Lung (tissue), 12 donors: ENCODE measurements around the gene ZNF865. TPM values are rescaled to one million over a fixed set of nuclear protein-coding genes. Genes with fewer than 3 reads are reported as not detected.

Source experiments
- ATAC-seq: fragments of 200-7000 bp; cut with Tn5 transposase; one replicate; pipeline ENCODE4 v1.9.1; 2020; ENCODE audit warnings: moderate number of reproducible peaks; ENCODE audit not compliant: insufficient read depth, low FRiP score
- DNase-seq, 3 donors: peaks; one replicate each; pipeline ENCODE4 v3.0.0-alpha.2; 2013 to 2017
- H3K27ac ChIP-seq, 2 donors: one replicate each; pipeline ENCODE4 v1.5.1; 2013; ENCODE audit warnings: mild to moderate bottlenecking in 2 of 2, moderate library complexity in 2 of 2, control low read depth in 1 of 2, inconsistent platforms in 1 of 2, low read depth in 1 of 2, low read length in 1 of 2
- H3K27me3 ChIP-seq, 3 donors: one replicate each; pipeline ENCODE4 v1.5.1; 2013; ENCODE audit warnings: low read length in 2 of 3; ENCODE audit not compliant: control insufficient read depth in 3 of 3, insufficient read depth in 3 of 3
- H3K36me3 ChIP-seq, 4 donors: one replicate each; pipeline ENCODE4 v1.5.1; 2013; ENCODE audit warnings: low read length in 4 of 4, mild to moderate bottlenecking in 1 of 4, moderate library complexity in 1 of 4; ENCODE audit not compliant: control insufficient read depth in 4 of 4, insufficient read depth in 4 of 4
- H3K4me1 ChIP-seq, 5 donors: one replicate each; pipeline ENCODE4 v1.5.1; 2013; ENCODE audit warnings: low read length in 5 of 5, mild to moderate bottlenecking in 2 of 5, moderate library complexity in 1 of 5; ENCODE audit not compliant: control insufficient read depth in 5 of 5, insufficient read depth in 5 of 5
- H3K4me3 ChIP-seq: one replicate; pipeline ENCODE4 v1.5.1; 2013; ENCODE audit warnings: mild to moderate bottlenecking, control low read depth, moderate library complexity
- H3K9ac ChIP-seq, 2 donors: one replicate each; pipeline ENCODE4 v1.5.1; 2013; ENCODE audit warnings: low read length in 2 of 2, control low read depth in 1 of 2; ENCODE audit not compliant: insufficient read depth in 1 of 2
- H3K9me3 ChIP-seq, 4 donors: one replicate each; pipeline ENCODE4 v1.5.1; 2013; ENCODE audit warnings: low read length in 3 of 4, mild to moderate bottlenecking in 1 of 4, moderate library complexity in 1 of 4; ENCODE audit not compliant: control insufficient read depth in 4 of 4, insufficient read depth in 3 of 4
- CTCF ChIP-seq: IDR thresholded peaks from 2 replicates; pipeline ENCODE4 v1.5.1; 2012; ENCODE audit warnings: mild to moderate bottlenecking; ENCODE audit errors: control extremely low read depth, extremely low read depth
- WGBS, 2 donors: extraction: QIAGEN DNeasy Blood & Tissue Kit; methylation state at CpG; one replicate each; pipeline ENCODE4 v1.1.7; 2013; 5-methylcytosine and 5-hydroxymethylcytosine counted together
- polyA plus RNA-seq, 2 donors: library from polyadenylated mRNA; stranded (reverse); fragments of 200-250 nt; gene quantifications; one replicate each; pipeline ENCODE4 v1.2.1, GENCODE V29; 2013
- total RNA-seq, 2 donors: library from RNA; depleted of rRNA in 1 of 2; stranded (reverse); fragments of >200 nt in 1 of 2; gene quantifications; one replicate each; pipeline ENCODE4 v1.2.1, GENCODE V29; 2014 to 2021
- donor health status: control.
- donor health status: control.
- donor health status: Bipolar disorder and iron deficiency.
- donor health status: healthy.
- donor health status: DM: yes; HTN: yes; CAD: no.

The ZNF865 gene
- total and polyA plus RNA-seq, 4 donors: 5.1 to 19.3 (median 10.0) TPM

DNA sequence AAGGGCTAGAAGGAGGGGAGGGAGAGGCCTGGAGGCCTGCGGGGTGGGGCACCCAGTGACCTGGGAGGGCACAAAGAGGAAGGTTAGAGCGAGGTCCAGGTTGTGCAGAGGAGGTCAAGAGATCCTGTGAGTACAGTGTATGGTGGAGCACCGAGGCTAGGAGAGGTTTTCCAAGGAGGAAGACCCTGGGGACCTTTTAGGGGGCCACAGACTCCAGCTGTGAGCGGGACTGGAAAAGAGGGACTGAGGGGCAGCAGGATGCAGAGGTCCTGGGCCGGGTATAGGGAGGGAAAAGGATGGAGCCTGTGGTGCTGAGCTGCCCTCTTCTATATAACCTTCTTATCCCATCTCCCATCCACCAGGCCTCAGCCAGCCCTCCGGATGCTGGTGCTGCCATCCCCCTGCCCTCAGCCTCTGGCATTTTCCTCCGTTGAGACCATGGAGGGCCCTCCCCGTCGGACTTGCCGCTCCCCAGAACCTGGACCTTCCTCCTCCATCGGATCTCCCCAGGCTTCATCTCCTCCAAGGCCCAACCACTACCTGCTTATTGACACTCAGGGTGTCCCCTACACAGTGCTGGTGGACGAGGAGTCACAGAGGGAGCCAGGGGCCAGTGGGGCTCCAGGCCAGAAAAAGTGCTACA, 38.9 kb downstream of the ZNF865 start:
- ATAC-seq: no peak
- Histone ChIP-seq H3K27ac (peak overlapping the region; percentile 42 to 82), H3K27me3 (no peaks in the 10 kb centered on the region), H3K4me3 (peak overlapping the region; percentile 72), H3K4me1 (peaks cover 6 to 45% (median 25%) of the 10 kb centered on the region in 5 donors), H3K9me3 (no peaks in the 10 kb centered on the region), H3K36me3 (peaks cover 0 to 12% (median 3%) of the 10 kb centered on the region in 4 donors), H3K9ac (no peak overlapping the region)
- DNase-seq: no peak
- 50 to 65% methylated on average over 12 of the region's 12 CpGs for WGBS, 2 donors
- TF ChIP-seq CTCF: no peak

DNA sequence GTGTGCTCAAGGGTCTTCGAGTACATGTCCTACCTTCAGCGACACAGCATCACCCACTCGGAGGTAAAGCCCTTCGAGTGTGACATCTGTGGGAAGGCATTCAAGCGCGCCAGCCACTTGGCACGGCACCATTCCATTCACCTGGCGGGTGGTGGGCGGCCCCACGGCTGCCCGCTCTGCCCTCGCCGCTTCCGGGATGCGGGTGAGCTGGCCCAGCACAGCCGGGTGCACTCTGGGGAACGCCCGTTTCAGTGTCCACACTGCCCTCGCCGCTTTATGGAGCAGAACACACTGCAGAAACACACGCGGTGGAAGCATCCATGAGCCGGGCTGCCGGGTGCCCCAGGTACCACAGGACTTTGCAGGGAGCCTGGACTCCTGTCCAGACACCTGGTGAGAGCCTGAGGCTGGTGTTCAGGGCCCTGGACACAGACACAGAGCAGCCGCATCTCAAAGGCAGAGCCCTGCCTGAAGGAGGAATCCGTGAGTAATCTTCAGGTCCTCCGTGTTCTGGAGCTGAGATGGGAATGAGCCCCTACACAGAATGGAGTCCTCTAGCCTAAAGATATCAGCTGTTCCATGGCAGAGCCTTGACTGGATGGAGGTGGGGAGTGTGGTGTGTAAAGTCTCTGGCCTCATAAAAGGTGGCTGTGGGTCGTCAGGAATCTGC, 39.5 kb downstream of the ZNF865 start:
- no peak overlapping the region for H3K9ac ChIP-seq
- ATAC-seq: no peak
- no peaks in the 10 kb centered on the region for H3K9me3 ChIP-seq
- H3K27ac ChIP-seq: no peak overlapping the region
- no peak overlapping the region for H3K4me3 ChIP-seq
- TF ChIP-seq CTCF: no peak
- H3K4me1 ChIP-seq: peaks cover 6 to 44% (median 25%) of the 10 kb centered on the region in 5 donors
- no peak for DNase-seq
- peaks cover 0 to 12% (median 3%) of the 10 kb centered on the region in 4 donors for H3K36me3 ChIP-seq
- no peaks in the 10 kb centered on the region for H3K27me3 ChIP-seq
- WGBS, 2 donors: 91 to 94% methylated on average over 28 of the region's 28 CpGs

DNA sequence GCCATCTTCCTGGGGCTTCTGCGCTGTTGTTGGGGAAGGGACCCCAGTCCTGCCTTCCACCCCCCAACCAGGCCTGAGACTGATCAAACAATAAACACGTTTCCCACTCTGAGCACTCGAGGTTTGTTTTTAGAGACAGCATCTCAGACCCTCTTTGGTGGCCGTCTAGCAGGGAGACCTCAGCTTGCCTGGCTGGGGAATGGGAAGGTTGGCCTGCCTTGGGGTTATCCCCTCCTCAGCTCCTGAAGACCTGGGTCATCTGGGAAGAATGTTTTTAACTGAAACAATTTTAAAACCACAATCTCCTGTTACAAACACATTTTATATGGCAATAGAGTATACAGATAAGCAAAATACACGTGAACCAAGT, 40.0 kb downstream of the ZNF865 start:
- peaks cover 6 to 38% (median 20%) of the 10 kb centered on the region in 5 donors for H3K4me1 ChIP-seq
- TF ChIP-seq CTCF: no peak
- no peak overlapping the region for H3K9ac ChIP-seq

More for the DNA sequence above, 40.0 kb downstream of the ZNF865 start:
- peaks cover 0 to 12% (median 3%) of the 10 kb centered on the region in 4 donors for H3K36me3 ChIP-seq
- no peaks in the 10 kb centered on the region for H3K9me3 ChIP-seq
- no peaks in the 10 kb centered on the region for H3K27me3 ChIP-seq
- ATAC-seq (no peak), DNase-seq (no peak)
- H3K27ac ChIP-seq: no peak overlapping the region
- H3K4me3 ChIP-seq: no peak overlapping the region
- WGBS, 2 donors: 68 to 88% methylated on average over 5 of the region's 5 CpGs
